ENCODE results near the gene PCK1.

Gene PCK1

DNA sequence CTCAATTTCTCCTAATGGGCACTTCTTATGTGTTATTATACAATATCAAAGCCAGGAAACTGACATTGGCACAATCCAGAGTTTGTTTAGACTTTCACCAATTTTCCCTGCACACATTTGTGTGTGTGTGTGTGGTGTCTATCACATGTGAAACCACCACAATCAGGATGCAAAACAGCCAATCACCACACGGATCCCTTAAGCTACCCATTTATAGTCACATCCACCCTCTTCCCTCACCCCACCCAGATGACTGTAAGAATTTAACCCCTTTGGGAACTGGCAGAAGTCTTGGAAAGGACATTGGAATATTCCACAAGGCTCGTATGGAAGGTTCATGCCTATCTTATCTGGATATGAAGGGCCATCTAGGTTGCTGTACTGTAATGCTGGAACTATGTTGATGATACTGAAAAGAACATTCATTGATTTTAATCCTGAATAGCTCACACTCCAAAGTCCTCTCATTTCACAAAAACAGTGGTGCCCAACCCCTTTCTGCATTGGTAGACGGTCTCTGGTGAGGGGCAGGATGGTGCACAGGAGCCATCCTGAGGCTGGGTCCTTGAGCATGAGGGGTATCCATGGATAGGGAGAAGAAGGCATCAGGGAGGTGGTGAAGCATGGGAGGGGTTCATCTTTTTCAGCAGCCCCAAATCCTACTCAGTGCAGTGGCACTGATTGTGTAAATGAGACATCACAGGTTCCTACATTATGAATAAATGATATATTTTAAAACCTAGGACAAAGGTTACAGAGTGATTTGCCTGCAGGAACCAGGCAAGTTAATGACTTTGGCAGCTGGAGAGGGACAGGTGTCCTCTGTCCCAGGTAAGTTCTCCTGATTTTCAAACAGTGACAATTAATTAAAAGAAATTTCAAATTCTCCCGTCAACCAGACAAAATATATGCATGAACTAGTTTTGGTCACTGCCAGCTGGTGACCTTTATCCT lies 23.9 kb upstream of the PCK1 start:
- no peak for DNase-seq

- no peak for DNase-seq
Measured at GRCh38 chr20:57537822-57538221, 23.1 kb upstream of the PCK1 start.

GRCh38 chr20:57539889-57540288 lies 21.0 kb upstream of the PCK1 start:
- no peak for DNase-seq

DNA sequence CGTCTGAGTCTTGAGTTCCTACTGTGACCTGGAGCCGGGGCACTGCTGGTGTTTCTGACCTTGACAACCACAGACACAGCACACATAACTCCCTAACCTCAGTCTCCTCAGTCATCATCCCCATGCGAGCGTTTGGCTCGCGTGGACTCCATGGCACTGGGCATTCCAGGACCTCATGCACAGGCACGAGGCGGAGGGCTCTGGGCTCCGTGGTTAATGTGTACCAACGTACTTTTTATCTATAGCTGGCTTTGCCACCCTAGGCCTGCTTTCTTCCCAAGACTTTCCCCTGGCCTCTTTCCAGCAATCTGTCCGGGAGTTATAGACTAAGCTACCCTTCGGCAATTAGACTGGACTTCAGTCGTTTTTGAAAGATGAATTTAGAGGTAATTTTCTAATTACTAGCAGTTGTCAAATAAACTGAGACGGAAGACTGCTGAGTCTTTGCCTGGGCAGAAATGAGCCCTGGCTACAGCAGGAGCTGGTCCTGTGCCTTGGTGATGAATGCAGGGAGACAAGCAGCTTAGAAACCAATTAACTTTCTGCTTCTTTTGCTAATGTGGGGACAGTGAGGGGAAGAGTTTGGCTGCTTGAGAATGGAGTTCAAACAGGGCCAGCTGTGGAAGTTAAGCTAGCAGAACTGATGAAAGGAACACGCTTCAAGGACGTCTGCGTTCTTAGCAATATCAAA lies 19.9 kb upstream of the PCK1 start:
- DNase-seq: no peak

- DNase-seq: no peak
Measured at GRCh38 chr20:57543754-57544153, 17.2 kb upstream of the PCK1 start.

DNA sequence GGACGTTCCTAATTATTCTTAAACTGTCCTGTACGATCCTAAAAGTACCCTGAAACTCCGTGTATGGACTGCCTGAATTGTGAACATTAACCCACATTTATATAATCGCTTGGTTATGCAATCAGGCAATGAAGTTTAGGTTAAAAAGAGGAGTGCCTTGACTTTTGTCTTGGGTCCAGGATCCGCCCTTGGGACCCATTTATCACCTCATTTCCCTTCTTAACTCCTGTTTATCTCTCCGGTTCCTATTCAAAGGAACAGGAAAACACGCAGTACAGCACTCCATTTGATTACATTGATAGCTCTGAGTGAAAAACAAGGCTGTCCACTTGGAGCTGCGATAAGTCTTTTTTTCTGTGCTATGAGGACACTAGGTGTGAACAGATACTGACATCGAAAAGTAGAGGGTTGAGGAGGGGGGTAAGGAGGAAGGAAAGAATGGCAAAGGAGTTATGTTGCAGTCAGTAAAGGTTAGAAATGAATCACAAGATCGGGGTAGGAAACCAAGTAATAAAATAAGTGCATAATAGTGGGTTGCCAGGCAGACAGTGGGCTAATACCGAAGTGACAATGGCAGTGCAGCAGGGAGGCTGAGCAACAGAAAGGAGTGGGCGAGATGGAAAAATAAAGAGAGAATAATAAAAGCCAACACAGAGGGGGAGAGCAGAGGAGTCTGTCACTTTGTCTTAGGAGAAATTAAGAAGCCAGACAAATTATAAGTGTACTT lies 15.9 kb upstream of the PCK1 start:
- no peak for DNase-seq

DNA sequence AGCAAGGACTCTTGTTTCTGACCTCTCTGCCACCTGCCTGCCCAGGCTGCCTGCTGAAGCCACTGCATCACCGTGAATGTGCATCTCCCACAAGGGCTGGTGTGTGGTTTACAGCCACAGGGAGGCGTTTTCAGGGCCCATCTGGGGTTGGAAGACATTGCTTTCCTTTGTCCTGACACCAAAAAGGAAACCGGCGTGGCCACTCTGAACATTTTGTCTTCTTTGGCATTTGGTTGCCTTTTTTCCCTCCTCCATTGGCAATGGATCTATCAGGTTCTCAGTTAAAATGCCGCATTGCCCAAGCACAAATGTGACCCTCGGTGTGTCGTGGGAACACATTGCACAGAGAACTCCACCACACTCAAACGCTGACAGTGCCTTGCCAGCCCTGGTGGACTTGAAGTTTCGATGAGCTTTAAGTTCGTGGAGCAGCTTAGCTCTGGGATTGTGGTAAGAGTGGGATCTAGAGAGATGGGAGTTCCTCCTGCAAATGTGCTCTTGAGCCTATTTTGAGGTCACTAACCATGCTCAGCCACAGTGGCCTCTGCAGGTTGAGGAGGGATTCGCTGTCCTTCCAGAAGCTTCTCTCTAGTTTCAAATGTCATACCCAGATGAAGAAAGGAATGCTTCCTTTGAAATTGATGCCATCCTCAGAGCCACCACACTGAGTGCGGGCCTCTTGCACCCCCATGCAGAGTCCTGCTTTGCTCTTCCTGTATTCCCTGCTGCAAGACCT lies 14.8 kb upstream of the PCK1 start:
- no peak for DNase-seq

- no peak for DNase-seq
Measured at GRCh38 chr20:57546956-57547649, 13.8 kb upstream of the PCK1 start.

- no peak for DNase-seq
Measured at GRCh38 chr20:57548177-57549058, 12.5 kb upstream of the PCK1 start.

DNA sequence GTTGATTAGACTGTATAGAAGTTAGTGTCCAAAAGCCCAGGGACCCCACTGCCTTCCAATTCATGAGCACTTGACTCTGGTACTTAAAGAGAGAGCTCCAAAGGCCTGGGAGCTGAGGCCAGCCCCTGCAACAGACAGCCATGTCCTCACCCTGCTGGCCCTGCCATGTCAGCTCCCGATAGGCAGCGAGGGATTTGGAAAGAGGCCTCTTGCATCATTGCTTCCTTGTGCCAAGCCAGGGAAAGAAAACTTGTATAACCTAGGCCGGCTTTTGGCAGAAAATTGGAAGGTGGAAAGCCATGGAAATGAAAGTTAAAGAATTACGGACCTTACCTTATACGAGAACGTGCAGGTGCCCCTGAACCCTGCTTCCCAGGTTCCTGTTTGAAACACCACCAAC lies 8.4 kb upstream of the PCK1 start:
- DNase-seq: no peak

DNA sequence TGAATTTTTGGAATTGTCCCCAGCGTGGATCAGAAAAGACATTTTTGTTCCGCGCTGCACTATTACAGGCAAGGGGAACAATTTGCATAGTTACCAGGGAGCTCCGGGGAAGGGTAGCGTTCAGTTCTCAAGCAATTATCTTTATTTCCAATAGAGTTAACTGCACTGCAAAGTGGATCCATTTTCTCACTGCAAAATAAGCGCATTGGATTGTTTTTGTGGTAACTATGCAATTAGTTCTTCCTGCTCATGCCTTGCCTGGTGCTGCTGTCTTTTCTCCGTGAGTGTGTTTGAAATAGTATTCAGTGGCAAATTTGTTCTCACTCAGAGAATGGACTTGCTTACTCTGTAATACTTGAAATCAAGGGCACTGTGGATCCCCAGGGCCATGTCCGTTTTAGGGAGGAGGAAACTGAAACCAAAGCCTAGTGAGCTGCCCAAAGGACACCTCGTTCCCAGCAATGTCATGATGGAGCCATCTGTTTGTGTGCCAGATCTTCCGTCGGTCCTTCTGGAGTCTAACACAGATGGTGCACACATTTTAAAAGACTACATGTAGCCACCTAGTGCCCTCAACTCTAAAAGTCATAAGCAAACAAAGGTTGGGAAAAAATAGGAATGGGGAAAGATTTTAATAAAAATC lies 7.4 kb upstream of the PCK1 start:
- peak; percentile 86 for DNase-seq

DNA sequence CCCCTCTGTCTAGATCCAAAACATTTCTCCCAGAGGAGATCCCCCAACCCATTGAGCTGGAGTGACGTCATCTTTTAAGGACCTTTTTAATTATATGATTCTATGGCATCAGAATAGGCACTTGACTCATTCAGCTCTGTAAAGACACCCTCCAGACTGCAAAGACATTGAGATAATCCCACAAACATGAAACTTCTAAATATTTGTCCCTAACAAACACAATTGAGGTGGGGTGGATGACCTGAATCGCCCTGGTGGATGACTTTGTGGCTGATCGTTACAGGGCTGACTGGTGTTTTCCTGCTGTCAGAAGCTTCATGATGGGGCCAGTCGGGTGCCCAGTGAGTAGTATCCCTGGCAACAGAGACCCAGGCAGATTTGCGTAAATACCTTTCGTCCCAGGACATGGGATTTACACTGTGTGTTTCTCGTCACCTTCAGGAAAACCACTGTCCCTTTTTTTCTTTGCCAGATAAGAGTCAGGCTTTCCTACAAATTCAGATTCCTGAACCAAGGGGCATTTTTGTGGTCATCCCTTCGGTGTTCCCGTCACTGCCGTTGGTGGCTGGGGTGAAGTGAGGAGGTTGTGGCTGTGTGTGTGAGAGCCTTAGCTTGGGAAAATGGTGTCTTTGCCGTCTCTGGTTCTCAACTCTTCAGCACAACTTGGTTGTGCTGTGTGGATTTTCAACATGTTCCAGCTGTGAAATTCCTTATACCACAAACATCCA lies 5.3 kb upstream of the PCK1 start:
- DNase-seq: peak; percentile 14

DNA sequence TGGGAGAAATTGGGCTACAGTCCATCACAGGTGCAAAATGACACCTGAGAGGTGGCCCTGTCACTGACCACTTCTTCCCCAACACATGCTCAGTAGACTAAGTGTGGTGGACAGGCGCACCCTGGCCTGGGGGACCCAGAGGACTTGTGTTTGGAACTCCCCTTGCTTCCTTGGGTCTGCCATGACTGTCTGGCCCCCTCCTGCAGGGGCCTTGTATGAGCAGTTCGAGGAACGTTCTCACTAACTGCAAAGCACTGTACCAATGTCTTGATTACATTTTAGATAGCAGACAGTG lies 4.0 kb upstream of the PCK1 start:
- DNase-seq: no peak

DNA sequence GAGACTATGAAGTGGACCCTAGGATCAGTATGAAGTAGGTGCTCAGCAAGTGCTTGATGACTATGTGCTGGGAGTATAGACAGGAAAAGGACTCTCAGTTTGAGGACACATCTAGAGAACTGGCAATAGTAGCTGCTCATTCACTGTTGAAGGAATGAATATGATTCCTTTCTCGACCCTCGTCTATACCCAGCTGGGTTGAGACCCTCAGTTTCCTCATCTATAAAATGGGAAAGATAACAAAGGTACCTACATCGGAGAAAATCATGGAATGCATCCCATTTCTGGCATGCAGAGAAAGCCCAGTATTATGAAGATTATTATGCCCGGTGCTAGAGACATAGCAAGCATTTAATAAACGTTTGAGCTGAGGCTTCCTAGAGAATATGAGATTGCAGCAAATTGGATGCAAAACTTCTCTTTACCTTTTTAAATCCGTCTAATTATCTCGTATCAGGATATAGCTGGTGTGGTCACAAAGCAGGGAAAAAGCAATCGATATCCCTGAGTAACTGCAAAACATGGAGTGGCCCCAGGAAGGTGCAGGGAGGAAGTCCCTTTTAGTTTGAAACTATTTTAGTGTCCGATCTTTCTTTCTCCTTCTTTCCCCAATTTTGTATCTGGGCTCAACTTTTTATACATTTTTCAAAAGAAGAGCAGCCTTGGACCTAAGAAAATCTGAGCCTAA lies 2.8 kb upstream of the PCK1 start:
- DNase-seq: no peak

- DNase-seq: no peak
Measured at GRCh38 chr20:57558614-57559288, 2.2 kb upstream of the PCK1 start.

DNA sequence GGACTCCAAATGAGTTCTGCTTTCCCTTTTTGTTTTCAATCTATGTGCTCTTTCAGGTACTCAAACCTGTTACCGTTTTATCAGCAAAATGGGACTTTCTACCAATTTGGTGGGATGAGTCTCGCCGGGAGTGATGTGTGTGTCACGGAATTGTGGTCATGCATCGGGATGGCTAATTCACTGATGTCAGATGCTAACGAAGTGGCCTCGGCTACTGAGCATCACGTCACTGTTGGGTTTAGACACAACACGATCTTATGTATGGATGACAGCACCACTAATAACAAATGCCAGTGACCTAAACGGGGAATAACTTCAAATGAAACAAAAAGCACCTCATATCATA lies 1.6 kb upstream of the PCK1 start:
- no peak for DNase-seq

GRCh38 chr20:57559658-57560553 lies 1.0 kb upstream of the PCK1 start:
- DNase-seq: no peak

Measured in NCI-H1436 (cell line).